Activated CD4-positive, alpha-beta T cell treated with anti-CD3 and anti-CD28 coated beads for 1 hour (primary cell): ENCODE measurements around the gene VPS11.
"Not testable (repeated sequence)": the region's sequence is repeated elsewhere in the genome, so short reads cannot be mapped to it uniquely, and the experiment has no call there.

Experiments
- DNase-seq: peaks from one replicate; pipeline ENCODE4 v3.0.0-alpha.2; 2020

The VPS11 gene

GRCh38 chr11:119039471-119039870 lies 28.1 kb upstream of the VPS11 start:
- DNase-seq = not testable (repeated sequence)

- no peak for DNase-seq
Observed at GRCh38 chr11:119041821-119042514, 25.6 kb upstream of the VPS11 start.

GRCh38 chr11:119042927-119043326 lies 24.7 kb upstream of the VPS11 start:
- no peak for DNase-seq

GRCh38 chr11:119044708-119045107 lies 22.9 kb upstream of the VPS11 start:
- DNase-seq = no peak

- DNase-seq = no peak
Observed at GRCh38 chr11:119046489-119046888, 21.1 kb upstream of the VPS11 start.

- no peak for DNase-seq
Observed at GRCh38 chr11:119047205-119047604, 20.4 kb upstream of the VPS11 start.

- no peak for DNase-seq
Observed at GRCh38 chr11:119048644-119049043, 19.0 kb upstream of the VPS11 start.

- DNase-seq = no peak
Observed at GRCh38 chr11:119049081-119049480, 18.5 kb upstream of the VPS11 start.

- DNase-seq = no peak
Observed at GRCh38 chr11:119051440-119052162, 16.0 kb upstream of the VPS11 start.

- no peak for DNase-seq
Observed at GRCh38 chr11:119052163-119052814, 15.3 kb upstream of the VPS11 start.

- no peak for DNase-seq
Observed at GRCh38 chr11:119054418-119054817, 13.2 kb upstream of the VPS11 start.

- DNase-seq = no peak
Observed at GRCh38 chr11:119055901-119056300, 11.7 kb upstream of the VPS11 start.

- DNase-seq = peak; percentile 24
Observed at GRCh38 chr11:119056421-119056999, 11.1 kb upstream of the VPS11 start.

GRCh38 chr11:119057000-119057769 lies 10.4 kb upstream of the VPS11 start, which contains the start of gene HYOU1:
HYOU1 (minus strand) TSS chr11:119057205; CDS start chr11:119056160, 1,045 bp downstream.
- DNase-seq = peak; percentile 96

GRCh38 chr11:119059128-119059527 lies 8.5 kb upstream of the VPS11 start:
- DNase-seq = not testable (repeated sequence)

- DNase-seq = no peak
Observed at GRCh38 chr11:119061256-119061655, 6.4 kb upstream of the VPS11 start.

GRCh38 chr11:119062779-119063178 lies 4.8 kb upstream of the VPS11 start:
- no peak for DNase-seq

GRCh38 chr11:119065369-119065768 lies 2.2 kb upstream of the VPS11 start:
- peak; percentile 19 for DNase-seq

- no peak for DNase-seq
Observed at GRCh38 chr11:119077839-119078238, 10.2 kb downstream of the VPS11 start.

- no peak for DNase-seq
Observed at GRCh38 chr11:119078675-119079420, 11.2 kb downstream of the VPS11 start.

GRCh38 chr11:119081682-119082260 lies 14.2 kb downstream of the VPS11 start:
- no peak for DNase-seq
